Medulla oblongata (tissue), 1 donor: ENCODE measurements around the gene UTS2R.
A peak's percentile ranks its signal among the peaks of the same experiment; 100 is the strongest.
"Not testable (repeated sequence)": the region's sequence is repeated elsewhere in the genome, so short reads cannot be mapped to it uniquely, and the experiment has no call there.

Source experiments
- DNase-seq: peaks from one replicate; pipeline ENCODE4 v3.0.0-alpha.2; 2015; ENCODE audit errors: extremely low spot score

UTS2R gene

DNA sequence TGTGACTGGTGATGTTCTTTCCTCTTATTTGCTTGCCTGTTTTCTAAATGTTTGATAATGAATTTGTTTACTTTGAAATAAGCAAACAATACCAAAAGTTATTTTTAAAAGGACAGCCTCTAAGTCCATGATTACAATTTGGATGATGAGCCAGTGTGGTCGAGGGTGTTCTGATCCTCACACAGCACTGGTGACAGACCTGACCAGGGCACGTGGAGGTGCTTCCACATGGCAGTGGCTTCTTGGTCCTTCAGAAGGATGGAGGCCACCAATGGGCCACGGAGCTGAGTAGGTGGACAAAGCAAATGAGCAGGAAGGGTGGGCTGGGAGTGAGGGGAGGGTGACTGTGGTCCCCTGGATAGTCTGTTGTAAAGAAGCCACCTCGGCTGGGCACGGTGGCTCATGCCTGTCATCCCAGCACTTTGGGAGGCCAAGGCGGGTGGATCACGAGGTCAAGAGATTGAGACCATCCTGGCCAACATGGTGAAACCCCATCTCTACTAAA, 16.7 kb upstream of the UTS2R start:
- DNase-seq = no peak

DNA sequence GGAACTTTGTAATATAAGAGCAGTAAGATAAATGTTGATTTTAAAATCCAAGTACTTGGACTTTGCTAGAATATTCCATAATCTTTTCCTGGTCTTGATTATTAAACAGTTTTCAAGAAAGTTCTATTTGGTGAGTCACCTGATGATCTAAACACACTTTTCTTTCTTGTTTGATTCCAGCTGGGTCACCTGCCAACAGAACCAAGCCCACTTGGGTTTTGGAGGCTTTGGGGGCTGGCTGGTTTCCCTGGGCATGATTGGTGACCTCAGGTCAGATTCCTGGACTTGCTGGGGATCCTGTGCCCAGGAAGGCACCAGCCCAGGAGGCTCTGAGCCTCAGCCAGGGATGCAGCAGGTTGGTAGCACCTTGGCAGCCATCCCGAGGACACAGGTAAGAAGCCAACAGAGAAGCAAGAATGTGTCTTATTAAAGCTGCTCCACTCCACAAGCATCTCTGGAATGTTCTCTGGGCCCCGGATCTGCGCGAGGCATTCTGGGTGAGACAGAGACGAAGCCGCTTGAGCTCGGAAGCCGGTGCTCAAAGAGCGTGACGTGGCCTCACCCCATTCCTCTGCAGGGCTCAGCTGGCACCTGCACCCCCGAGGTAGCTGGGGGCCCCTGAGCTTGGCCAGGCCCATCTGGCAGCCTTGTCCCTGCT, 15.7 kb upstream of the UTS2R start:
- DNase-seq = no peak

DNA sequence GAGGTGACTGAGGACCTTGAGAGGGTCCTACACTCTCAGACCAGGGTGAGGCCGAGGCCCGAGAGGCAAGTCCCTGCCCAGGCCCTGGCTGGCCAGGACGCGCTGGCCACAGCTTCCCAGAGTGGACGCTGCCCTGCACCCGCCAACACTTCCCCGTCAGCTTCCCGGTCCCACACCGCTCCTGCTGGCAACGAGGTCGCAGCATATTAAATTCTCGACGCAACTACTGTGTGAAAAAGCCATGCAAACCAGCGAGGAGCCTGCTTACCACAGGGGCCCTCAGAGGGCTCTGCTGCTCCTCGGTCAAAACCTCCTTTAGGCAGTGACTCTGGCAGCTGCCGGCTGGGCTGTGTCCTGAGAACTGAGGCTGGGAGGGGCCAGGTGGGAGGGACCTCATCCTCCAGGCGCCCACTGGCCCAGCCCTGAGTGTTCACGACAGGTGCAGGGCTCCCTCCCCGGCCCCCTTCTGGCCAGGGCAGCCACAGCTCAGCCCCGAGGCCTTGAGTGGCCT, 14.7 kb upstream of the UTS2R start:
- no peak for DNase-seq

- DNase-seq = no peak
These were observed 14.2 kb upstream of the UTS2R start for GRCh38 chr17:82357394-82357793.

- DNase-seq = no peak
These were observed 12.9 kb upstream of the UTS2R start, which contains the start of gene TEX19 for GRCh38 chr17:82358465-82359350. TEX19 (plus strand) TSS chr17:82359247; CDS start chr17:82362151, 2,904 bp downstream.

DNA sequence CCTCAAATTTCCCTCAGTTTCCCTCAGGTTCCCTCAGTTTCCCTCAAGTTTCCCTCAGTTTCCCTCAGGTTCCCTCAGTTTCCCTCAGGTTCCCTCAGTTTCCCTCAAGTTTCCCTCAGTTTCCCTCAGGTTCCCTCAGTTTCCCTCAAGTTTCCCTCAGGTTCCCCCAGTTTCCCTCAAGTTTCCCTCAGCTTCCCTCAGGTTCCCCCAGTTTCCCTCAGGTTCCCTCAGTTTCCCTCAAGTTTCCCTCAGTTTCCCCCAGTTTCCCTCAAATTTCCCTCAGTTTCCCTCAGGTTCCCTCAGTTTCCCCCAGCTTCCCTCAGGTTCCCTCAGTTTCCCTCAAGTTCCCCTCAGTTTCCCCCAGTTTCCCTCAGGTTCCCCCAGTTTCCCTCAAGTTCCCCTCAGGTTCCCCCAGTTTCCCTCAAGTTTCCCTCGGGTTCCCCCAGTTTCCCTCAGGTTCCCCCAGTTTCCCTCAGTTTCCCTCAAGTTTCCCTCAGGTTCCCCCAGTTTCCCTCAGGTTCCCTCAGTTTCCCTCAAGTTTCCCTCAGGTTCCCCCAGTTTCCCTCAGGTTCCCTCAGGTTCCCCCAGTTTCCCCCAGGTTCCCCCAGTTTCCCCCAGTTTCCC, 12.0 kb upstream of the UTS2R start:
- not testable (repeated sequence) for DNase-seq

- DNase-seq = no peak
These were observed 9.5 kb upstream of the UTS2R start for GRCh38 chr17:82361885-82362633.

GRCh38 chr17:82365606-82366295, 5.8 kb upstream of the UTS2R start:
- no peak for DNase-seq

- DNase-seq = no peak
These were observed 4.8 kb upstream of the UTS2R start for GRCh38 chr17:82366749-82367148.

DNA sequence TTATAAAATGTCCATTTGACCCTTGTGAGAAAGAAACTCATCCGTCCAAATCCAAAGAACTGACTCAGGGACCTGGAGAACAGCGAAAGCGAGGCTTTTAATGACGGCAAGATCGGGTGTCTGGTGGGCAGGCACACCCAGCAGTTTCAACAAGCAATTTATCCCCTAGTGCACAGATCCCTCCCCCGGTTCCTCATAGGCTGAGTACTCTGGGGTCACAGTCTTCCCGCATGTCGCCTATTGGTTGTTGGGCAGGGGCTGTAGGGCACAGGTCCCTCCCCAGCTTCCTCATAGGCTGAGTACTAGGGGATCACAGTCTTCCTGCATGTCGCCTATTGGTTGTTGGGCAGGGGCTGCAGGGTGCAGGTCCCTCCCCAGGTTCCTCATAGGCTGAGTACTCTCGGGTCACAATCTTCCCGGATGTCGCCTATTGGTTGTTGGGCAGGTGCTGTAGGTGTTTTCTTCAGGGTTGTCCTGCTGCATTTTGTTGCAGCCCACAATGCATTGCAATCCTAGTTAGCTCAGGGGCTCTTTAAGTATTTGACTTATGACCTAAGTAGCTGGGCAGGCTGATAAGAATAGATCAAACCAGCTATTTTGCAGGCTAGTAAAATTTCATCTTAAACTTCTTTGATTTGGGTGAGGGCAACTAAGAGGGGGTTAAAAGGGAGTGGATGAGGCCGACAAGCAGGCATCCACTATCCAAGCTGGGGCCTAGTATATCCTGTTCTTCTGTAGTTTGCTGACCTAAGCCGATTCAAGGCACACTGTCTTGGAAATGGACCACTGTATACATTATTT, 3.6 kb upstream of the UTS2R start:
- no peak for DNase-seq

GRCh38 chr17:82369211-82369610, 2.4 kb upstream of the UTS2R start:
- no peak for DNase-seq

DNA sequence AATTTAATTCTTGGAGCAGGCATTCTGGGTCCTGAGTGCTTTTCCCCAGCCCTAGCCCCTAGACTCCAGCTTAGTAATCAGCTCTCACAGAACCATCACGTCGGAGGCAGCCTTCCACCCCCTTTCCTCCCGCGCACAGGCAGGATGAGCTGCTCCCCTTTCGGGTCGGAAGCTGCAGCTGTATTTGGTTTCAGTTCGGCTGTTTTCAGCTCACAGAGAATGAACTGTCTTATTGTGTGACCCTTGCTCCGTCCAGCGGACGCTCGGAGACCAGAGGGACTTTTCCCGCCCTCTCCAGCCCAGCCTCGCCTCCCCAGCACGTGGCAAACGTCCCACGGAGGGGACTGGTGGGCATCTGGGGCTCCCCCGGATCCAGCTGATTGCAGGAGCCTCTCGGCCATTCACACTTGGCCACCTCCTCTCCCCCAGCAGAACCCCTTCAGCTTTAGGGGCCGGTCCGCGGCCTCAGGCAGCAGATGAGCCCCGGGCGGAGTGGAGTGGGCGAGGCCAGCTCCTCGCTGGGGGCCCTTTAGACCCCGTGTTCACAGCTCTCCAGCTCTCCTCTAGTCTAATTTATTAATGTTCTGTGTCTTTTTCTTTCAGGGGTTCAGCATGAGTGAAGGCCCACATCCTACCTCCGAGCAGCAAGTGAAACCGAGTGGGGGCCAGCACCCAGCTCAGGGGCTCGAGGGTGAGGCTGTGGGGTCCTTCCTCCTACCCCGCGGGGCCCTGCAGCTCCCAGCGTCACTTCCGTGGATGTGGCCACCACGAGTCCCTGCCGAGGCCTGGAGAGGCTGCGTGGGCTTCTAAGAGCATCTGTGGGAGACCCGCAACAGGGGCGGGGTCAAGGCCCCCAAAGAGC, 863 bp upstream of the UTS2R start:
- peak; percentile 23 for DNase-seq

GRCh38 chr17:82372249-82373071, 895 bp downstream of the UTS2R start:
- DNase-seq = no peak

- DNase-seq = not testable (repeated sequence)
These were observed 1.5 kb downstream of the UTS2R start for GRCh38 chr17:82373072-82373452.

GRCh38 chr17:82373731-82374625, 2.4 kb downstream of the UTS2R start:
- DNase-seq = no peak

- no peak for DNase-seq
These were observed 3.2 kb downstream of the UTS2R start for GRCh38 chr17:82374626-82375331.
